Panc1 (cell line): ENCODE results near the gene AP3S2. TPM values are rescaled to one million over a fixed set of nuclear protein-coding genes. Genes with fewer than 3 reads are reported as not detected.

Source experiments
- ATAC-seq: fragments of 200-7000 bp; cut with Tn5 transposase; 2 replicates; pipeline ENCODE4 v1.9.1; 2020; ENCODE audit warnings: mild to moderate bottlenecking, moderate library complexity
- BruUV-seq: library from RNA; stranded (reverse); fragments of 400-500 nt; replicated peaks from 2 replicates; lab custom pipeline; 2021; lab: Mats Ljungman, UMichigan
- CTCF ChIA-PET: fragments of 300-600 bp; sonication (Branson Sonifier 250); formaldehyde crosslinking; loops from one replicate; lab custom pipeline; 2022; ENCODE audit warnings: antibody characterized with exemption; lab: Charles Lee
- POLR2A ChIA-PET: fragments of 300-600 bp; sonication (Branson Sonifier 250); formaldehyde crosslinking; loops from one replicate; lab custom pipeline; 2022; ENCODE audit warnings: antibody characterized with exemption; lab: Charles Lee
- DNase-seq: peaks from one replicate; pipeline ENCODE4 v3.0.0-alpha.2; 2010; ENCODE audit warnings: low read depth, low spot score
- H3K27ac ChIP-seq: 2 replicates; pipeline ENCODE4 v1.5.1; 2011; ENCODE audit warnings: mild to moderate bottlenecking, low read length, inconsistent platforms
- H3K27me3 ChIP-seq: fragments of 200-500 bp; sonication (Bioruptor generic); 2 replicates; pipeline ENCODE4 v1.6.0; 2014; ENCODE audit warnings: low read length, inconsistent platforms; ENCODE audit not compliant: control insufficient read depth, insufficient read depth
- H3K36me3 ChIP-seq: fragments of 200-500 bp; sonication (Bioruptor generic); 2 replicates; pipeline ENCODE4 v1.5.1; 2014; ENCODE audit warnings: inconsistent platforms, mild to moderate bottlenecking, low read length, moderate library complexity; ENCODE audit not compliant: control insufficient read depth, insufficient read depth
- H3K4me1 ChIP-seq: 2 replicates; pipeline ENCODE4 v1.5.1; 2011; ENCODE audit warnings: inconsistent platforms, mild to moderate bottlenecking, low read length, moderate library complexity; ENCODE audit not compliant: control insufficient read depth, insufficient read depth
- H3K4me3 ChIP-seq, 2 experiments: 2 replicates each; pipeline ENCODE4 v1.5.1; 2011 to 2012; ENCODE audit warnings: low read depth in 2 of 2, low read length in 2 of 2, mild to moderate bottlenecking in 2 of 2, inconsistent platforms in 1 of 2, moderate library complexity in 1 of 2
- H3K9me3 ChIP-seq: fragments of 200-500 bp; sonication (Bioruptor generic); 2 replicates; pipeline ENCODE4 v1.5.1; 2014; ENCODE audit warnings: low read depth, mild to moderate bottlenecking, inconsistent platforms, low read length, moderate library complexity; ENCODE audit not compliant: control insufficient read depth, insufficient read depth
- POLR2AphosphoS5 ChIP-seq: IDR thresholded peaks from 2 replicates; pipeline ENCODE4 v1.6.1; 2012; ENCODE audit warnings: mild to moderate bottlenecking, low read depth, low read length, moderate library complexity
- SIN3A ChIP-seq: IDR thresholded peaks from 2 replicates; pipeline ENCODE4 v1.6.1; 2012; ENCODE audit warnings: low read depth, mild to moderate bottlenecking, low read length, moderate library complexity, borderline replicate concordance; ENCODE audit not compliant: insufficient read depth
- TCF7L2 ChIP-seq: IDR thresholded peaks from 2 replicates; pipeline ENCODE4 v1.6.1; 2011; ENCODE audit warnings: mild to moderate bottlenecking, low read depth, low read length, inconsistent platforms
- in situ Hi-C: cut with HindIII; loops from 2 replicates; pipeline ENCODE4 v1.10.0; 2016; ENCODE audit warnings: low sequenced_read_pairs, low pct_unique_long_range_greater_than_20kb
- intact Hi-C: fragments of 100-400 bp; cut with micrococcal nuclease; formaldehyde crosslinking; loops from one replicate; pipeline ENCODE4 v1.10.0; 2022; ENCODE audit not compliant: unreplicated experiment
- total RNA-seq: library from RNA; stranded (reverse); gene quantifications from one replicate; pipeline ENCODE4 v1.2.1, GENCODE V29; 2021; ENCODE audit not compliant: unreplicated experiment
- TF ChIP-seq, protein P1 (sequence below), 2 experiments: IDR thresholded peaks; 2 replicates each; pipeline ENCODE4 v1.6.1; 2011 to 2012; ENCODE audit warnings: low read depth in 2 of 2, control low read depth in 1 of 2, low read length in 1 of 2, mild to moderate bottlenecking in 1 of 2, moderate library complexity in 1 of 2; ENCODE audit not compliant: insufficient read depth in 1 of 2
- TF ChIP-seq, protein P2 (sequence below): fragments of 450-650 bp; IDR thresholded peaks from 2 replicates; pipeline ENCODE4 v1.5.1; 2017; ENCODE audit warnings: mild to moderate bottlenecking

AP3S2 gene
- total RNA-seq, 1 experiment from 2014 or later, result 24.6 TPM

- Histone ChIP-seq H3K27me3 (no peaks in the 10 kb centered on the region), H3K36me3 (no peaks in the 10 kb centered on the region), H3K9me3 (no peaks in the 10 kb centered on the region), H3K4me3 (no peak overlapping the region), H3K27ac (no peak overlapping the region), H3K4me1 (no peaks in the 10 kb centered on the region)
- ChIA-PET POLR2A (interaction anchor here (0.6 kb wide), 1 partner anchor 174 kb away, joined by 3 read pairs; no protein-coding TSS in a partner anchor), CTCF (no interaction called here)
- intact Hi-C loops (no loop called here), in situ Hi-C loops (no loop called here)
- TF ChIP-seq, protein P1, sequence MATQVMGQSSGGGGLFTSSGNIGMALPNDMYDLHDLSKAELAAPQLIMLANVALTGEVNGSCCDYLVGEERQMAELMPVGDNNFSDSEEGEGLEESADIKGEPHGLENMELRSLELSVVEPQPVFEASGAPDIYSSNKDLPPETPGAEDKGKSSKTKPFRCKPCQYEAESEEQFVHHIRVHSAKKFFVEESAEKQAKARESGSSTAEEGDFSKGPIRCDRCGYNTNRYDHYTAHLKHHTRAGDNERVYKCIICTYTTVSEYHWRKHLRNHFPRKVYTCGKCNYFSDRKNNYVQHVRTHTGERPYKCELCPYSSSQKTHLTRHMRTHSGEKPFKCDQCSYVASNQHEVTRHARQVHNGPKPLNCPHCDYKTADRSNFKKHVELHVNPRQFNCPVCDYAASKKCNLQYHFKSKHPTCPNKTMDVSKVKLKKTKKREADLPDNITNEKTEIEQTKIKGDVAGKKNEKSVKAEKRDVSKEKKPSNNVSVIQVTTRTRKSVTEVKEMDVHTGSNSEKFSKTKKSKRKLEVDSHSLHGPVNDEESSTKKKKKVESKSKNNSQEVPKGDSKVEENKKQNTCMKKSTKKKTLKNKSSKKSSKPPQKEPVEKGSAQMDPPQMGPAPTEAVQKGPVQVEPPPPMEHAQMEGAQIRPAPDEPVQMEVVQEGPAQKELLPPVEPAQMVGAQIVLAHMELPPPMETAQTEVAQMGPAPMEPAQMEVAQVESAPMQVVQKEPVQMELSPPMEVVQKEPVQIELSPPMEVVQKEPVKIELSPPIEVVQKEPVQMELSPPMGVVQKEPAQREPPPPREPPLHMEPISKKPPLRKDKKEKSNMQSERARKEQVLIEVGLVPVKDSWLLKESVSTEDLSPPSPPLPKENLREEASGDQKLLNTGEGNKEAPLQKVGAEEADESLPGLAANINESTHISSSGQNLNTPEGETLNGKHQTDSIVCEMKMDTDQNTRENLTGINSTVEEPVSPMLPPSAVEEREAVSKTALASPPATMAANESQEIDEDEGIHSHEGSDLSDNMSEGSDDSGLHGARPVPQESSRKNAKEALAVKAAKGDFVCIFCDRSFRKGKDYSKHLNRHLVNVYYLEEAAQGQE (IDR thresholded peaks at IDR 0.05; ENCODE audit: insufficient read depth in 1 of 2, low read depth in 2 of 2, low read length in 1 of 2), result no peak
- TF ChIP-seq, protein P2, sequence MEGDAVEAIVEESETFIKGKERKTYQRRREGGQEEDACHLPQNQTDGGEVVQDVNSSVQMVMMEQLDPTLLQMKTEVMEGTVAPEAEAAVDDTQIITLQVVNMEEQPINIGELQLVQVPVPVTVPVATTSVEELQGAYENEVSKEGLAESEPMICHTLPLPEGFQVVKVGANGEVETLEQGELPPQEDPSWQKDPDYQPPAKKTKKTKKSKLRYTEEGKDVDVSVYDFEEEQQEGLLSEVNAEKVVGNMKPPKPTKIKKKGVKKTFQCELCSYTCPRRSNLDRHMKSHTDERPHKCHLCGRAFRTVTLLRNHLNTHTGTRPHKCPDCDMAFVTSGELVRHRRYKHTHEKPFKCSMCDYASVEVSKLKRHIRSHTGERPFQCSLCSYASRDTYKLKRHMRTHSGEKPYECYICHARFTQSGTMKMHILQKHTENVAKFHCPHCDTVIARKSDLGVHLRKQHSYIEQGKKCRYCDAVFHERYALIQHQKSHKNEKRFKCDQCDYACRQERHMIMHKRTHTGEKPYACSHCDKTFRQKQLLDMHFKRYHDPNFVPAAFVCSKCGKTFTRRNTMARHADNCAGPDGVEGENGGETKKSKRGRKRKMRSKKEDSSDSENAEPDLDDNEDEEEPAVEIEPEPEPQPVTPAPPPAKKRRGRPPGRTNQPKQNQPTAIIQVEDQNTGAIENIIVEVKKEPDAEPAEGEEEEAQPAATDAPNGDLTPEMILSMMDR, result no peak
- TF ChIP-seq SIN3A, result no peak
- no peak for TF ChIP-seq TCF7L2
- TF ChIP-seq POLR2AphosphoS5, result no peak
- BruUV-seq, result no TSS peak
- DNase-seq (no peak), ATAC-seq (no peak)
Measured at GRCh38 chr15:89903858-89904130, 10.0 kb upstream of the AP3S2 start.

- no peak for DNase-seq
- ATAC-seq, result no peak
- no peaks in the 10 kb centered on the region for H3K27me3 ChIP-seq
- H3K9me3 ChIP-seq, result no peaks in the 10 kb centered on the region
- H3K27ac ChIP-seq, result no peak overlapping the region
- H3K4me1 ChIP-seq, result peaks cover 3% of the 10 kb centered on the region; the same call in 1 of the 2 replicates
- H3K36me3 ChIP-seq, result no peaks in the 10 kb centered on the region
- TF ChIP-seq, protein P2, result no peak
- TF ChIP-seq, protein P1 (IDR thresholded peaks at IDR 0.05; ENCODE audit: insufficient read depth in 1 of 2, low read depth in 2 of 2, low read length in 1 of 2), result no peak
- TF ChIP-seq SIN3A (no peak), TCF7L2 (no peak), POLR2AphosphoS5 (no peak)
- in situ Hi-C loops, result no loop called here
- ChIA-PET POLR2A (interaction anchor here (0.6 kb wide), 1 partner anchor 175 kb away, joined by 3 read pairs; no protein-coding TSS in a partner anchor), CTCF (no interaction called here)
- BruUV-seq, result no TSS peak
- intact Hi-C loops, result no loop called here
- no peak overlapping the region for H3K4me3 ChIP-seq
Measured at GRCh38 chr15:89903015-89903857, 9.4 kb upstream of the AP3S2 start.
